IMR-90 (cell line): ENCODE measurements around the gene GPC5. TPM values are rescaled to one million over a fixed set of nuclear protein-coding genes. Genes with fewer than 3 reads are reported as not detected.

Experiments
- ATAC-seq: fragments of 200-7000 bp; cut with Tn5 transposase; 2 replicates; pipeline ENCODE4 v1.9.1; 2020; ENCODE audit warnings: low read depth, mild to moderate bottlenecking, moderate library complexity
- Bru-seq: library from RNA; stranded (reverse); fragments of 400-500 nt; gene quantifications from one replicate; lab custom pipeline; 2021; lab: Mats Ljungman, UMichigan
- BruChase-seq, 2 experiments: library from RNA; stranded (reverse); fragments of 400-500 nt; gene quantifications; one replicate each; lab custom pipeline; 2021; lab: Mats Ljungman, UMichigan
- BruUV-seq: library from RNA; stranded (reverse); fragments of 400-500 nt; replicated peaks from 2 replicates; lab custom pipeline; 2021; lab: Mats Ljungman, UMichigan
- CTCF ChIA-PET: fragments of 300-600 bp; formaldehyde crosslinking; extraction: SDS; loops from one replicate; lab custom pipeline; 2021; ENCODE audit warnings: antibody characterized with exemption; lab: Yijun Ruan, JAX
- POLR2A ChIA-PET: fragments of 300-600 bp; sonication (Branson Sonifier 250); formaldehyde crosslinking; loops from one replicate; lab custom pipeline; 2022; ENCODE audit warnings: antibody characterized with exemption; ENCODE audit not compliant: unreplicated experiment; lab: Charles Lee
- DNase-seq: peaks from one replicate; pipeline ENCODE4 v3.0.0; 2013
- H2AFZ ChIP-seq: replicated peaks from 2 replicates; pipeline ENCODE3; 2013; ENCODE audit warnings: low read length, mild to moderate bottlenecking; ENCODE audit not compliant: poor library complexity
- H2AK5ac ChIP-seq: 2 replicates; pipeline ENCODE4 v1.6.1; 2013; ENCODE audit warnings: low read depth, low read length, inconsistent platforms
- H2AK9ac ChIP-seq: replicated peaks from 2 replicates; pipeline ENCODE3; 2013; ENCODE audit warnings: mild to moderate bottlenecking, low read depth, low read length, moderate library complexity; ENCODE audit not compliant: poor library complexity
- H2BK120ac ChIP-seq: 2 replicates; pipeline ENCODE4 v1.6.1; 2013; ENCODE audit warnings: low read depth, low read length, inconsistent platforms
- H2BK15ac ChIP-seq: 3 replicates; pipeline ENCODE4 v1.6.1; 2013; ENCODE audit warnings: low read depth, low read length, inconsistent platforms
- H2BK20ac ChIP-seq: 2 replicates; pipeline ENCODE4 v1.6.1; 2013; ENCODE audit warnings: low read depth, mild to moderate bottlenecking, inconsistent platforms, low read length, moderate library complexity
- H2BK5ac ChIP-seq: 2 replicates; pipeline ENCODE4 v1.6.1; 2013; ENCODE audit warnings: mild to moderate bottlenecking, low read depth, low read length, inconsistent platforms; ENCODE audit not compliant: poor library complexity, severe bottlenecking
- H3K14ac ChIP-seq: replicated peaks from 2 replicates; pipeline ENCODE4 v1.6.1; 2013; ENCODE audit warnings: low read depth, low read length, inconsistent platforms
- H3K18ac ChIP-seq: 2 replicates; pipeline ENCODE4 v1.6.1; 2013; ENCODE audit warnings: low read depth, low read length, control low read depth
- H3K23ac ChIP-seq: 2 replicates; pipeline ENCODE4 v1.6.1; 2013; ENCODE audit warnings: low read depth, low read length, inconsistent platforms
- H3K27ac ChIP-seq: 2 replicates; pipeline ENCODE4 v1.5.1; 2013; ENCODE audit warnings: mild to moderate bottlenecking, control low read depth, low read length; ENCODE audit not compliant: insufficient read depth
- H3K27me3 ChIP-seq: 2 replicates; pipeline ENCODE4 v1.6.1; 2013; ENCODE audit warnings: low read length; ENCODE audit not compliant: control insufficient read depth, insufficient read depth
- H3K36me3 ChIP-seq: 2 replicates; pipeline ENCODE4 v1.6.1; 2013; ENCODE audit warnings: low read length, mixed read lengths; ENCODE audit not compliant: control insufficient read depth, insufficient read depth
- H3K4ac ChIP-seq: 2 replicates; pipeline ENCODE4 v1.6.1; 2013; ENCODE audit warnings: low read depth, low read length, inconsistent platforms
- H3K4me1 ChIP-seq: 2 replicates; pipeline ENCODE4 v1.6.1; 2013; ENCODE audit warnings: low read length, mixed read lengths; ENCODE audit not compliant: control insufficient read depth, insufficient read depth
- H3K4me2 ChIP-seq: 2 replicates; pipeline ENCODE4 v1.6.1; 2013; ENCODE audit warnings: low read depth, mild to moderate bottlenecking, control low read depth, low read length, moderate library complexity
- H3K4me3 ChIP-seq: 2 replicates; pipeline ENCODE4 v1.5.1; 2013; ENCODE audit warnings: low read depth, mild to moderate bottlenecking, control low read depth, low read length, moderate library complexity; ENCODE audit not compliant: insufficient read depth
- H3K56ac ChIP-seq: 2 replicates; pipeline ENCODE4 v1.6.1; 2013; ENCODE audit warnings: low read length, inconsistent platforms; ENCODE audit not compliant: insufficient read depth; ENCODE audit errors: extremely low read depth
- H3K79me1 ChIP-seq, 2 experiments: 2 replicates each; pipeline ENCODE4 v1.6.1; 2013; ENCODE audit warnings: low read length in 2 of 2, inconsistent platforms in 1 of 2, low read depth in 1 of 2
- H3K9ac ChIP-seq: 2 replicates; pipeline ENCODE4 v1.6.1; 2013; ENCODE audit warnings: low read depth, low read length, control low read depth
- H3K9me1 ChIP-seq: 2 replicates; pipeline ENCODE4 v1.6.1; 2013; ENCODE audit warnings: low read length, inconsistent platforms; ENCODE audit not compliant: insufficient read depth
- H3K9me3 ChIP-seq: 2 replicates; pipeline ENCODE4 v1.6.1; 2013; ENCODE audit warnings: low read length; ENCODE audit not compliant: control insufficient read depth, insufficient read depth
- H4K20me1 ChIP-seq: 2 replicates; pipeline ENCODE4 v1.6.1; 2013; ENCODE audit warnings: low read length, inconsistent platforms; ENCODE audit not compliant: insufficient read depth
- H4K5ac ChIP-seq: 2 replicates; pipeline ENCODE4 v1.6.1; 2013; ENCODE audit warnings: mild to moderate bottlenecking, low read depth, low read length, control low read depth
- H4K8ac ChIP-seq, 2 experiments: 2 replicates each; pipeline ENCODE4 v1.6.1; 2013; ENCODE audit warnings: low read depth in 2 of 2, low read length in 2 of 2, control low read depth in 1 of 2, inconsistent platforms in 1 of 2
- H4K91ac ChIP-seq: 2 replicates; pipeline ENCODE4 v1.6.1; 2013; ENCODE audit warnings: low read depth, low read length, inconsistent platforms; ENCODE audit not compliant: insufficient read depth
- BHLHE40 ChIP-seq: fragments of 150-350 bp; IDR thresholded peaks from 2 replicates; pipeline ENCODE4 v1.6.1; 2016; ENCODE audit warnings: mild to moderate bottlenecking, low read depth, low read length
- CEBPB ChIP-seq: IDR thresholded peaks from 2 replicates; pipeline ENCODE4 v1.6.1; 2012; ENCODE audit warnings: low read depth, low read length, improper control_type of control experiment
- CHD1 ChIP-seq: IDR thresholded peaks from 2 replicates; pipeline ENCODE4 v1.6.1; 2012; ENCODE audit warnings: low read depth, low read length, improper control_type of control experiment
- ELK1 ChIP-seq: fragments of 150-350 bp; IDR thresholded peaks from 2 replicates; pipeline ENCODE4 v1.6.1; 2016; ENCODE audit warnings: low read depth, mild to moderate bottlenecking, low read length, moderate library complexity, borderline replicate concordance
- FOS ChIP-seq: fragments of 150-350 bp; IDR thresholded peaks from 2 replicates; pipeline ENCODE4 v1.6.1; 2016; ENCODE audit warnings: low read depth, low read length
- MAFK ChIP-seq: IDR thresholded peaks from 2 replicates; pipeline ENCODE4 v1.6.1; 2012; ENCODE audit warnings: low read depth, low read length, improper control_type of control experiment
- MAZ ChIP-seq: IDR thresholded peaks from 2 replicates; pipeline ENCODE4 v1.6.1; 2012; ENCODE audit warnings: low read depth, mild to moderate bottlenecking, low read length, improper control_type of control experiment, moderate library complexity, borderline replicate concordance
- MXI1 ChIP-seq: IDR thresholded peaks from 2 replicates; pipeline ENCODE4 v1.6.1; 2012; ENCODE audit warnings: low read depth, mild to moderate bottlenecking, low read length, moderate library complexity, borderline replicate concordance
- RAD21 ChIP-seq: IDR thresholded peaks from 2 replicates; pipeline ENCODE4 v1.6.1; 2012; ENCODE audit warnings: low read length, improper control_type of control experiment
- RCOR1 ChIP-seq: IDR thresholded peaks from 2 replicates; pipeline ENCODE4 v1.6.1; 2012; ENCODE audit warnings: mild to moderate bottlenecking, low read length, improper control_type of control experiment; ENCODE audit not compliant: insufficient replicate concordance
- RFX5 ChIP-seq: IDR thresholded peaks from 2 replicates; pipeline ENCODE4 v1.8.0; 2012; ENCODE audit warnings: low read depth, mild to moderate bottlenecking, low read length, moderate library complexity
- SMC3 ChIP-seq: fragments of 150-350 bp; IDR thresholded peaks from 2 replicates; pipeline ENCODE4 v1.6.1; 2016; ENCODE audit warnings: low read depth, mild to moderate bottlenecking, antibody characterized with exemption, low read length, moderate library complexity
- USF2 ChIP-seq: fragments of 150-350 bp; IDR thresholded peaks from 2 replicates; pipeline ENCODE4 v1.6.1; 2017; ENCODE audit warnings: mild to moderate bottlenecking, antibody characterized with exemption, low read length, low read depth
- WGBS, 2 experiments: methylation state at CpG; one replicate each; pipeline versions ENCODE4 v1.1.5 to v1.1.7; 2013; ENCODE audit warnings: missing lambda C conversion rate in 2 of 2; ENCODE audit not compliant: insufficient read length in 1 of 2; ENCODE audit errors: extremely low coverage in 2 of 2; 5-methylcytosine and 5-hydroxymethylcytosine counted together
- dilution Hi-C: fragments of 300-500 bp; cut with HindIII; formaldehyde crosslinking; loops from one replicate; pipeline ENCODE4 v1.14.3; 2018; ENCODE audit warnings: low sequenced_read_pairs; ENCODE audit not compliant: unreplicated experiment
- in situ Hi-C: fragments of 300-500 bp; cut with MboI; formaldehyde crosslinking; loops from 3 replicates; pipeline ENCODE4 v1.14.3; 2019; ENCODE audit warnings: low sequenced_read_pairs, inconsistent platforms, mixed read lengths
- intact Hi-C: fragments of 100-400 bp; cut with micrococcal nuclease; formaldehyde crosslinking; loops from 2 replicates; pipeline ENCODE4 v1.10.0; 2022
- long read RNA-seq: library from polyadenylated mRNA; unstranded; transcript quantifications from one replicate; pipeline ENCODE4 v2.0.0, GENCODE V29; 2021; ENCODE audit not compliant: unreplicated experiment
- polyA plus RNA-seq, 3 experiments: library from polyadenylated mRNA; depleted of rRNA; stranded (reverse); fragments of >200 nt; gene quantifications; 2 replicates each; pipeline ENCODE4 v1.2.3, GENCODE V29; 2012; ENCODE audit warnings: low replicate concordance in 1 of 3
- total RNA-seq: library from RNA; depleted of rRNA; stranded (reverse); fragments of >200 nt; gene quantifications from 2 replicates; pipeline ENCODE4 v1.2.3, GENCODE V29; 2012; rRNA removed

Gene GPC5
- total RNA-seq: 1.1 and 1.8 TPM in 2 replicates
- polyA plus RNA-seq (2012; rRNA removed): 0.94 and 1.1 TPM in 2 replicates
- 0.37 and 0.83 TPM in 2 replicates for polyA plus RNA-seq (2012; cell fraction: cytosol; rRNA removed)
- polyA plus RNA-seq (2012; cell fraction: nucleus; rRNA removed; ENCODE audit: low replicate concordance): 0.22 and 0.56 TPM in 2 replicates
- Bru-seq, nascent RNA: percentile 32 among the genes with signal in this experiment
- percentile 36 among the genes with signal in this experiment for BruChase-seq, experiment 1, labeled RNA remaining after a 6-hour chase
- BruChase-seq, experiment 2, labeled RNA remaining after a 2-hour chase: percentile 43 among the genes with signal in this experiment
- long read RNA-seq, partial matches to known transcripts: 0 of 1 reads
- long read RNA-seq, other reads (novel, unspliced or antisense): 1 of 1 reads

- Histone ChIP-seq H2AK5ac (no peak within 1 kb of the TSS), H3K36me3 (no peaks in the 10 kb centered on the region), H4K91ac (no peak within 1 kb of the TSS), H3K4me1 (no peaks in the 10 kb centered on the region), H4K5ac (no peak within 1 kb of the TSS), H2BK15ac (no peak within 1 kb of the TSS), H2BK20ac (no peak within 1 kb of the TSS), H3K4me2 (peak within 1 kb of the TSS; percentile 90), H3K9me3 (no peaks in the 10 kb centered on the region), H3K79me1 (no peaks in the 10 kb centered on the region), H3K4ac (no peak within 1 kb of the TSS), H3K56ac (no peak within 1 kb of the TSS), H3K23ac (no peak within 1 kb of the TSS), H3K14ac (no peak within 1 kb of the TSS), H3K9me1 (no peaks in the 10 kb centered on the region), H3K27ac (no peak within 1 kb of the TSS), H3K4me3 (peak within 1 kb of the TSS; percentile 47), H2BK5ac (no peak within 1 kb of the TSS), H2BK120ac (no peak within 1 kb of the TSS), H3K27me3 (peaks cover 22% of the 10 kb centered on the region), H3K9ac (no peak within 1 kb of the TSS), H4K8ac (no peak within 1 kb of the TSS), H2AFZ (peak within 1 kb of the TSS; percentile 93), H2AK9ac (peak within 1 kb of the TSS; percentile 35), H4K20me1 (no peaks in the 10 kb centered on the region), H3K18ac (no peak within 1 kb of the TSS)
- ChIA-PET POLR2A (no interaction called here), CTCF (interaction anchor here (1.0 kb wide), 1 partner anchor 13 kb away, joined by 3 read pairs; no protein-coding TSS in a partner anchor)
- in situ Hi-C loops (no loop called here), dilution Hi-C loops (no loop called here), intact Hi-C loops (no loop called here)
- no TSS peak for BruUV-seq
- peak; percentile 43 for DNase-seq
- peak; percentile 100 for ATAC-seq
- WGBS, 2 experiments: 0% methylated on average over 14 of the region's 76 CpGs; no CpG with 5 or more reads in 1 of the 2 experiments
- TF ChIP-seq MAFK: no peak
- no peak for TF ChIP-seq CEBPB
- no peak for TF ChIP-seq BHLHE40
- no peak for TF ChIP-seq CHD1
- no peak for TF ChIP-seq ELK1
- no peak for TF ChIP-seq USF2
- no peak for TF ChIP-seq RAD21
- no peak for TF ChIP-seq RFX5
- TF ChIP-seq FOS: no peak
- no peak for TF ChIP-seq MXI1
- no peak for TF ChIP-seq SMC3
- no peak for TF ChIP-seq RCOR1
- TF ChIP-seq MAZ: no peak
These were observed at the start of gene GPC5 for GRCh38 chr13:91398413-91399188. TSS of gene GPC5 (plus strand) at chr13:91398621.
